Measurements from ENCODE around the gene PCSK9. TPM values are rescaled to one million over a fixed set of nuclear protein-coding genes. Genes with fewer than 3 reads are reported as not detected.

PCSK9 gene
- total and polyA plus RNA-seq, 2 of the 4 experiments (the other 2 are of a cell fraction): under 0.01 to 0.17 TPM

- Histone ChIP-seq H3K4ac (ENCODE audit: low read depth, low read length) (no peak overlapping the region), H4K20me1 (ENCODE audit: insufficient read depth, low read length) (peaks cover 7% of the 10 kb centered on the region; the same call in 1 of the 2 replicates), H3K56ac (ENCODE audit: extremely low read depth, insufficient read depth, low read length) (no peak overlapping the region), H2BK120ac (ENCODE audit: low read depth, low read length) (no peak overlapping the region), H2AK9ac (replicated peaks; ENCODE audit: low read depth, low read length, poor library complexity) (no peak overlapping the region), H2BK20ac (ENCODE audit: low read depth, low read length) (no peak overlapping the region), H3K79me1 (ENCODE audit: low read depth in 1 of 2, low read length in 2 of 2) (no peaks in the 10 kb centered on the region), H3K23ac (ENCODE audit: low read depth, low read length) (no peak overlapping the region), H2AFZ (replicated peaks; ENCODE audit: low read length, poor library complexity) (no peak overlapping the region), H2BK5ac (ENCODE audit: low read depth, low read length, poor library complexity, severe bottlenecking) (no peak overlapping the region), H3K9me1 (ENCODE audit: insufficient read depth, low read length) (no peaks in the 10 kb centered on the region), H3K27ac (ENCODE audit: insufficient read depth, low read length) (no peak overlapping the region), H3K18ac (ENCODE audit: low read depth, low read length) (no peak overlapping the region), H4K8ac (ENCODE audit: low read depth in 2 of 2, low read length in 2 of 2) (no peak overlapping the region), H3K9me3 (ENCODE audit: control insufficient read depth, insufficient read depth, low read length) (no peaks in the 10 kb centered on the region), H3K36me3 (ENCODE audit: control insufficient read depth, insufficient read depth, low read length) (no peaks in the 10 kb centered on the region), H3K4me2 (ENCODE audit: low read depth, low read length) (no peak overlapping the region), H3K9ac (ENCODE audit: low read depth, low read length) (no peak overlapping the region), H3K4me3 (ENCODE audit: insufficient read depth, low read depth, low read length) (no peak overlapping the region), H3K27me3 (ENCODE audit: control insufficient read depth, insufficient read depth, low read length) (peaks cover 80% of the 10 kb centered on the region), H2BK15ac (ENCODE audit: low read depth, low read length) (no peak overlapping the region), H4K5ac (ENCODE audit: low read depth, low read length) (no peak overlapping the region), H4K91ac (ENCODE audit: insufficient read depth, low read depth, low read length) (no peak overlapping the region), H2AK5ac (ENCODE audit: low read depth, low read length) (no peak overlapping the region), H3K4me1 (ENCODE audit: control insufficient read depth, insufficient read depth, low read length) (no peaks in the 10 kb centered on the region), H3K14ac (replicated peaks; ENCODE audit: low read depth, low read length) (no peak overlapping the region)
- no peak for DNase-seq
- 79% methylated on average over 2 of the region's 6 CpGs; no CpG with 5 or more reads in 1 of the 2 experiments for WGBS, 2 experiments (ENCODE audit: extremely low coverage in 2 of 2, insufficient read length in 1 of 2)
- no TSS peak for BruUV-seq (replicated peaks)
- in situ Hi-C loops (cut with MboI; ENCODE audit: low sequenced_read_pairs): loop anchor here (5.0 kb wide), 1 partner anchor 46 kb away; no protein-coding TSS in a partner anchor
- intact Hi-C loops (cut with micrococcal nuclease): loop anchor here (5.0 kb wide), 1 partner anchor 186 kb away; no protein-coding TSS in a partner anchor
- no peak for TF ChIP-seq CTCF (conservative IDR thresholded peaks at IDR 0.05; ENCODE audit: low read depth, low read length)
- no peak for TF ChIP-seq FOS (IDR thresholded peaks at IDR 0.05; ENCODE audit: low read depth, low read length)
- TF ChIP-seq SMC3 (IDR thresholded peaks at IDR 0.05; ENCODE audit: low read depth, low read length): no peak
- TF ChIP-seq NFE2L2 (IDR thresholded peaks at IDR 0.05; ENCODE audit: low read depth, low read length): no peak
- no peak for TF ChIP-seq RAD21 (IDR thresholded peaks at IDR 0.05; ENCODE audit: low read length)
- no peak for TF ChIP-seq BHLHE40 (IDR thresholded peaks at IDR 0.05; ENCODE audit: low read depth, low read length)
- no peak for TF ChIP-seq RFX5 (IDR thresholded peaks at IDR 0.05; ENCODE audit: low read depth, low read length)
- TF ChIP-seq POLR2A (IDR thresholded peaks at IDR 0.05; ENCODE audit: low read depth, low read length): no peak
- no peak for TF ChIP-seq RCOR1 (IDR thresholded peaks at IDR 0.05; ENCODE audit: insufficient replicate concordance, low read length)
- TF ChIP-seq MXI1 (IDR thresholded peaks at IDR 0.05; ENCODE audit: borderline replicate concordance, low read depth, low read length): no peak
- TF ChIP-seq USF2 (IDR thresholded peaks at IDR 0.05; ENCODE audit: low read depth, low read length): no peak
- POLR2A ChIA-PET (ENCODE audit: unreplicated experiment): no interaction called here
- dilution Hi-C loops (cut with HindIII; ENCODE audit: low sequenced_read_pairs, unreplicated experiment): no loop called here
- ATAC-seq (ENCODE audit: low read depth): no peak
- CTCF ChIA-PET: interaction anchor here (0.8 to 1.4 kb wide), 2 partner anchors 18 to 47 kb away, joined by 3 to 4 read pairs; no protein-coding TSS in a partner anchor
Observed at GRCh38 chr1:54998100-54998499, 41.2 kb upstream of the PCSK9 start.

Data from IMR-90 (cell line).